CD4-positive, alpha-beta T cell (primary cell): ENCODE results near the gene NEURL2. TPM values are rescaled to one million over a fixed set of nuclear protein-coding genes. Genes with fewer than 3 reads are reported as not detected.
A peak's percentile ranks its signal among the peaks of the same experiment; 100 is the strongest.

ENCODE experiments used
- ATAC-seq: fragments of 200-7000 bp; cut with Tn5 transposase; one replicate; pipeline ENCODE4 v1.10.0; 2022; ENCODE audit warnings: mild to moderate bottlenecking; ENCODE audit not compliant: poor library complexity
- CTCF ChIA-PET: fragments of 350-600 bp; sonication (Branson Sonifier 250); formaldehyde crosslinking; loops from one replicate; lab custom pipeline; 2021; ENCODE audit warnings: antibody characterized with exemption, inconsistent platforms; lab: Charles Lee
- POLR2A ChIA-PET: fragments of 350-600 bp; sonication (Branson Sonifier 250); formaldehyde crosslinking; loops from one replicate; lab custom pipeline; 2021; ENCODE audit warnings: antibody characterized with exemption, inconsistent platforms; lab: Charles Lee
- DNase-seq, 14 experiments: peaks; one replicate each; pipeline ENCODE4 v3.0.0-alpha.2; 2013 to 2020; ENCODE audit warnings: mixed read lengths in 2 of 14
- H3K27ac ChIP-seq, 2 donors: one replicate each; pipeline versions ENCODE4 v1.5.1 to v1.7.0; 2013; ENCODE audit warnings: low read length in 2 of 2, low read depth in 1 of 2, mild to moderate bottlenecking in 1 of 2
- H3K27me3 ChIP-seq, 2 experiments: 1 replicate in 1 of 2; 2 replicates in 1 of 2; pipeline versions ENCODE4 v1.6.1 to v1.7.0; 2013; ENCODE audit warnings: low read length in 2 of 2, control low read depth in 1 of 2, mild to moderate bottlenecking in 1 of 2, moderate library complexity in 1 of 2; ENCODE audit not compliant: insufficient read depth in 2 of 2, control insufficient read depth in 1 of 2
- H3K36me3 ChIP-seq: one replicate; pipeline ENCODE4 v1.6.1; 2013; ENCODE audit warnings: low read length, control low read depth; ENCODE audit not compliant: insufficient read depth
- H3K4me1 ChIP-seq: one replicate; pipeline ENCODE4 v1.6.1; 2013; ENCODE audit warnings: low read length, control low read depth; ENCODE audit not compliant: insufficient read depth
- H3K4me3 ChIP-seq: one replicate; pipeline ENCODE4 v1.5.1; 2013; ENCODE audit warnings: mild to moderate bottlenecking, low read length, moderate library complexity
- H3K9me3 ChIP-seq, 2 experiments: 1 replicate in 1 of 2; 2 replicates in 1 of 2; pipeline versions ENCODE4 v1.6.1 to v1.7.0; 2013; ENCODE audit warnings: low read length in 2 of 2, mild to moderate bottlenecking in 2 of 2, control low read depth in 1 of 2, moderate library complexity in 1 of 2; ENCODE audit not compliant: control insufficient read depth in 1 of 2, insufficient read depth in 1 of 2
- H3K27ac Mint-ChIP-seq: one replicate; pipeline ENCODE4 v1.8.0; 2020; ENCODE audit warnings: mixed read lengths
- H3K27me3 Mint-ChIP-seq: one replicate; pipeline ENCODE4 v1.8.0; 2021; ENCODE audit warnings: mixed read lengths
- H3K36me3 Mint-ChIP-seq: one replicate; pipeline ENCODE4 v1.8.0; 2021; ENCODE audit warnings: low read depth, mixed read lengths
- H3K4me1 Mint-ChIP-seq: one replicate; pipeline ENCODE4 v1.8.0; 2021; ENCODE audit warnings: low read depth, mixed read lengths
- H3K4me3 Mint-ChIP-seq: one replicate; pipeline ENCODE4 v1.8.0; 2020; ENCODE audit warnings: mild to moderate bottlenecking, mixed read lengths
- H3K9me3 Mint-ChIP-seq: one replicate; pipeline ENCODE4 v1.8.0; 2020; ENCODE audit warnings: mixed read lengths
- intact Hi-C, 2 experiments: fragments of 100-400 bp; cut with DNase I in 1 of 2; cut with micrococcal nuclease in 1 of 2; formaldehyde crosslinking; loops; one replicate each; pipeline versions ENCODE4 v1.15.1 to v1.9.0; 2023 to 2025; cut with DNase I, micrococcal nuclease
- total RNA-seq, 174 experiments: library from RNA in 2 of 174; stranded (reverse) in 2 of 174; gene quantifications; one replicate each; pipeline ENCODE4 v1.2.3 and lab custom pipeline; 2021 to 2026
- TF ChIP-seq, protein P1 (sequence below): fragments of 200-600 bp; IDR thresholded peaks from one replicate; pipeline ENCODE4 v1.8.0; 2022; ENCODE audit warnings: antibody characterized with exemption, mild to moderate bottlenecking

The NEURL2 gene
- total RNA-seq, 2 experiments from 2014 or later, result 1.5 to 2.5 TPM

DNA sequence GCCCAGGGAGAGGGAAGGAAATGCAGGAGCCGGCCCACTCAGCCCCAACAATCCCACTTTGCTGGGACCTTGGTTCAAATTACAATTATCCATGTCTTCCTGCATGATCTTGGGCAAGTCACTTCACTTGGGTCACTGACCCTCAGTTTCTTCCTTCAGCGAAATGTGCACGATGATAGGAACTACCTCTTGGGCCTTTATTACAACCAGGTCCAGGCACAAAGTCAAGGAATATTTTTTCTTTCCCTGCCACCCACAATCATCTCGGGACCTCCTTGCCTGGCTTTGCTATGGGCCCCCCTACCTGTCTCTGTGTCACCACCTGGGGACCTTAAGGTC, 21.3 kb upstream of the NEURL2 start:
- H3K4me1 Mint-ChIP-seq, result peaks cover 14% of the 10 kb centered on the region
- ChIA-PET CTCF (no interaction called here), POLR2A (interaction anchor here (1.3 kb wide), 1 partner anchor 31 kb away, joined by 4 read pairs; the partner anchor contains the start of gene ZSWIM1)
- DNase-seq, result no peak
- TF ChIP-seq, protein P1, sequence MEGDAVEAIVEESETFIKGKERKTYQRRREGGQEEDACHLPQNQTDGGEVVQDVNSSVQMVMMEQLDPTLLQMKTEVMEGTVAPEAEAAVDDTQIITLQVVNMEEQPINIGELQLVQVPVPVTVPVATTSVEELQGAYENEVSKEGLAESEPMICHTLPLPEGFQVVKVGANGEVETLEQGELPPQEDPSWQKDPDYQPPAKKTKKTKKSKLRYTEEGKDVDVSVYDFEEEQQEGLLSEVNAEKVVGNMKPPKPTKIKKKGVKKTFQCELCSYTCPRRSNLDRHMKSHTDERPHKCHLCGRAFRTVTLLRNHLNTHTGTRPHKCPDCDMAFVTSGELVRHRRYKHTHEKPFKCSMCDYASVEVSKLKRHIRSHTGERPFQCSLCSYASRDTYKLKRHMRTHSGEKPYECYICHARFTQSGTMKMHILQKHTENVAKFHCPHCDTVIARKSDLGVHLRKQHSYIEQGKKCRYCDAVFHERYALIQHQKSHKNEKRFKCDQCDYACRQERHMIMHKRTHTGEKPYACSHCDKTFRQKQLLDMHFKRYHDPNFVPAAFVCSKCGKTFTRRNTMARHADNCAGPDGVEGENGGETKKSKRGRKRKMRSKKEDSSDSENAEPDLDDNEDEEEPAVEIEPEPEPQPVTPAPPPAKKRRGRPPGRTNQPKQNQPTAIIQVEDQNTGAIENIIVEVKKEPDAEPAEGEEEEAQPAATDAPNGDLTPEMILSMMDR, result no peak
- peak overlapping the region; percentile 65 for H3K4me3 Mint-ChIP-seq
- peaks cover 23% of the 10 kb centered on the region for H3K4me1 ChIP-seq
- no peak overlapping the region for H3K27ac Mint-ChIP-seq
- intact Hi-C loops, result no loop called here
- ATAC-seq, result no peak
- H3K27me3 ChIP-seq, result peaks cover 14 to 26% of the 10 kb centered on the region in 2 experiments
- no peaks in the 10 kb centered on the region for H3K36me3 ChIP-seq
- peaks cover 35% of the 10 kb centered on the region for H3K27me3 Mint-ChIP-seq
- no peaks in the 10 kb centered on the region for H3K9me3 Mint-ChIP-seq
- no peak overlapping the region for H3K27ac ChIP-seq
- H3K9me3 ChIP-seq, result no peaks in the 10 kb centered on the region
- H3K4me3 ChIP-seq, result no peak overlapping the region
- no peaks in the 10 kb centered on the region for H3K36me3 Mint-ChIP-seq

DNA sequence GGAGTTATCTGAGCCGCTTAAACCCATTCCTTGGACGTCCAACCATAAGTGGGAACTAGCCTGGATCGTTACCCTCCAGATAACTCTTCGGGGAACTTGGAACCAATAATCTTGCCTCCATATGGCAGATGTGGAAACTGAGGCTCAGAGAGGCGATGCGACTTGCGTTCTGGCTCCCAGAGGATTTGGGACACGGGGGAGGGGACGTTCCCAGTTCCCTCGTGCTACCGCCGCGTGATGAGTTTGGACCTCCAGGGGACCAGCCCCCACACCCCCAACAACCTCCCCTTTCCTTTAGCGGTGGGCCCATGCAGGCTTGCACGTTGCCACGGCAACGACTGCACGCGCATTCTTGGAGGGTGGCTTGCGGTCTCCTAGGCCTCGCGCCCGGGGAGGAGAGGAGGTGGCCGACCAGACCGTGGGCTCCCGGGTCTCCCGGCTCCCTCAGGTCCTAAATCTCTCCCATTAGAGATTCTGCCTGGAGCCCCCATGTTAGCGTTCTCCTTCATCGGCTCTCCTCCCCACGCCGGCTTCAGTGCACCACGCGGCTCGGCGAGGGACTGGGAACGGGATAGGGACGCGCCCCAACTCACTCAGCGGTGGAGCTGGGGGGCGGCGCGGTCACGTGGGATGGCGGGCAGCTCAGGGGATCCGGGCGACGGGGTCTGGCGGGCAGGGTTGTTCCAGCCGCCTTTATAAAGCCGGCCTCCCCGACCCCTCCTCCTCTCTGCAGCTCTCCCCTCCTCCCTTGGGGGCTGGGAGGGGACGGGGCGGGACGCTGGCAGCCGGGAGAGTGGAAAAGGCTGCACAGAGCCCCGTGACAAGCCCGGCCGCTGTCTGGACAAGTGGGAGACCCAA, 20.7 kb upstream of the NEURL2 start, which contains the start of gene PLTP:
Gene PLTP (minus strand): TSS at position 670 of the 858 bp plus-strand sequence. CDS start 703 bp downstream, outside the sequence.
- CTCF ChIA-PET, result no interaction called here
- H3K4me1 ChIP-seq, result peaks cover 23% of the 10 kb centered on the region

More for the DNA sequence above, 20.7 kb upstream of the NEURL2 start, which contains the start of gene PLTP:
- H3K4me3 Mint-ChIP-seq, result peak within 1 kb of the TSS; percentile 79
- H3K9me3 Mint-ChIP-seq, result no peaks in the 10 kb centered on the region
- Histone ChIP-seq H3K4me3 (peak within 1 kb of the TSS; percentile 53), H3K36me3 (no peaks in the 10 kb centered on the region), H3K9me3 (no peaks in the 10 kb centered on the region), H3K27me3 (peaks cover 14 to 24% of the 10 kb centered on the region in 2 experiments), H3K27ac (no peak within 1 kb of the TSS)
- ATAC-seq (peak; percentile 34), DNase-seq (peak in 5 of 14 experiments; percentile 27 to 67 (median 39))
- peaks cover 30% of the 10 kb centered on the region for H3K27me3 Mint-ChIP-seq
- H3K4me1 Mint-ChIP-seq, result peaks cover 14% of the 10 kb centered on the region
- no peak within 1 kb of the TSS for H3K27ac Mint-ChIP-seq
- POLR2A ChIA-PET, result interaction anchor here (1.3 kb wide), 1 partner anchor 31 kb away, joined by 4 read pairs; the partner anchor contains the start of gene ZSWIM1
- intact Hi-C loops, result loop anchor here in 1 of 2 experiments (2.0 kb wide), 1 partner anchor 21 kb away; no protein-coding TSS in a partner anchor
- H3K36me3 Mint-ChIP-seq, result no peaks in the 10 kb centered on the region
- TF ChIP-seq, protein P1, result no peak
